Measurements from ENCODE around the gene DNAJA1.
"Not testable (repeated sequence)": the region's sequence is repeated elsewhere in the genome, so short reads cannot be mapped to it uniquely, and the experiment has no call there.

The DNAJA1 gene

DNA sequence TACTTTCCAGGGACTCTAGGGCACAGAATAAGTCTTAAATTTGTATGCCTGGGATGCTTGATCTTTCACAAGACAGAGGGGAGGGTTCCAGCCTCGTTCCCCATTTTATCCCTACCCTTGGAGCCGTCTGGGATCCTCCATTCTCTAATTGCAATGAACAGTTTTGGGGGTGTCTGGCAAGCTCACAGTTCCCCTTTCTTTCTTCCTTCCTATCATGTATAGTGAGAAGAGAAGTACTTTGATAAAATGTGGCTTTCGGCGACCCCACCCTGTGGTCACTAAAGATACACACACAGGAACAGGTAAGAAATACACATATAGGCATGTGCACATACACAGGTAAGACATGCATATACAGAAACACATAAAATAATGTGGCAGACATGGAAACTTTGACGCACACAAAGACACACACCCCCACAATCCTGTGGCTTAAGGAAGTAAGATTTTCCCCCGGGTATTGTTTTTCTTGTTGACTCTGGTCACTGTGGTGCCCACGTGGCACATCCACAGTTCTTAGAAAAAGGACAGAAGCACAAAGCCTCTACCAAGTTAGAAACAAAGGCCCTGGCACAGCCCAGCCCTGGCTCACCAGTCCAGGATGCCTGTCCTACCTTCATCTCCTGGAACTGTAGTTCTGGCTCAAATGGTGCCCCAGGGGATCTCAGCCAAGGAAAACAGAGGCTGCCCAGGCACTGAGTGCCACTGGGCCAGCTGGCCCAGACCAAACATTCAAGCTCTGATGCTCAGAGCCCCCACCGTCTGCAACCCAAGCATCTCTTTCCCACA is 57.7 kb downstream of the DNAJA1 start:
- WGBS (ENCODE audit: extremely low coverage, insufficient coverage, insufficient read length): no CpG with 5 or more reads among the region's 8 CpGs

DNA sequence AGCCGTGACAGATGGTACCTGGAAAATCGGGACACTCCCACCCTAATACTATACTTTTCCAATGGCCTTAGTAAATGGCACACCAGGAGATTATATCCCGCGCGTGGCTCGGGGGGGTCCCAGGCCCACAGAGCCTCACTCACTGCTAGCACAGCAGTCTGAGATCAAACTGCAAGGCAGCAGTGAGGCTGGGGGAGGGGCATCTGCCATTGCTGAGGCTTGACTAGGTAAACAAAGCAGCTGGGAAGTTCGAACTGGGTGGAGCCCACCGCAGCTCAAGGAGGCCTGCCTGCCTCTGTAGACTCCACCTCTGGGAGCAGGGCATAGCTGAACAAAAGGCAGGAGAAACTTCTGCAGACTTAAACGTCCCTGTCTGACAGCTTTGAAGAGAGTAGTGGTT is 60.6 kb downstream of the DNAJA1 start:
- H3K79me2 ChIP-seq (ENCODE audit: control insufficient read depth, insufficient read depth, low read length, poor library complexity); H2BK12ac ChIP-seq (ENCODE audit: low read length); DNase-seq; H4K8ac ChIP-seq (ENCODE audit: low read depth, low read length); H3K27me3 ChIP-seq (ENCODE audit: insufficient read depth, low read length); H2BK5ac ChIP-seq (ENCODE audit: low read depth, low read length, poor library complexity); H4K12ac ChIP-seq (ENCODE audit: low read depth, low read length); H3K23ac ChIP-seq (ENCODE audit: low read length); H3K14ac ChIP-seq (ENCODE audit: low read length); H4K91ac ChIP-seq (ENCODE audit: low read depth, low read length); H3K4me3 ChIP-seq (ENCODE audit: low read depth, low read length); H3K79me1 ChIP-seq (ENCODE audit: low read length); H3K27ac ChIP-seq (ENCODE audit: low read depth, low read length); H3K4me1 ChIP-seq (ENCODE audit: control insufficient read depth in 1 of 2, insufficient read depth in 2 of 2, low read length in 2 of 2); H2AK5ac ChIP-seq (ENCODE audit: low read length); H2BK120ac ChIP-seq (ENCODE audit: insufficient read depth, low read length, poor library complexity); H3K36me3 ChIP-seq (ENCODE audit: control insufficient read depth in 1 of 2, insufficient read depth in 2 of 2, low read length in 2 of 2); H2AFZ ChIP-seq (ENCODE audit: insufficient read depth, low read length, poor library complexity); H3K9me3 ChIP-seq (ENCODE audit: insufficient read depth, low read depth, low read length); H3K9ac ChIP-seq (ENCODE audit: low read length); H3K18ac ChIP-seq (ENCODE audit: low read length); H3K4me2 ChIP-seq (ENCODE audit: low read length); H3K4ac ChIP-seq (ENCODE audit: low read depth, low read length): not testable (repeated sequence)
- no CpG with 5 or more reads among the region's 9 CpGs for WGBS (ENCODE audit: extremely low coverage, insufficient coverage, insufficient read length)

More for the DNA sequence above, 57.7 kb downstream of the DNAJA1 start:
- Histone ChIP-seq H3K4me3 (ENCODE audit: low read depth, low read length) (no peak overlapping the region), H4K91ac (ENCODE audit: low read depth, low read length) (no peak overlapping the region), H3K27me3 (ENCODE audit: insufficient read depth, low read length) (no peaks in the 10 kb centered on the region), H3K9ac (ENCODE audit: low read length) (peak overlapping the region; percentile 2), H3K4me2 (ENCODE audit: low read length) (no peak overlapping the region), H3K9me3 (ENCODE audit: insufficient read depth, low read depth, low read length) (no peaks in the 10 kb centered on the region), H4K12ac (ENCODE audit: low read depth, low read length) (no peak overlapping the region), H3K36me3 (ENCODE audit: control insufficient read depth in 1 of 2, insufficient read depth in 2 of 2, low read length in 2 of 2) (no peaks in the 10 kb centered on the region), H2AK5ac (ENCODE audit: low read length) (no peak overlapping the region), H3K79me1 (ENCODE audit: low read length) (no peaks in the 10 kb centered on the region), H2BK12ac (ENCODE audit: low read length) (no peak overlapping the region), H4K8ac (ENCODE audit: low read depth, low read length) (no peak overlapping the region), H3K4me1 (ENCODE audit: control insufficient read depth in 1 of 2, insufficient read depth in 2 of 2, low read length in 2 of 2) (no peaks in the 10 kb centered on the region), H3K18ac (ENCODE audit: low read length) (no peak overlapping the region), H2BK120ac (ENCODE audit: insufficient read depth, low read length, poor library complexity) (no peak overlapping the region), H3K4ac (ENCODE audit: low read depth, low read length) (no peak overlapping the region), H3K23ac (ENCODE audit: low read length) (no peak overlapping the region), H3K14ac (ENCODE audit: low read length) (no peak overlapping the region), H2BK5ac (ENCODE audit: low read depth, low read length, poor library complexity) (no peak overlapping the region), H3K27ac (ENCODE audit: low read depth, low read length) (no peak overlapping the region), H3K79me2 (ENCODE audit: control insufficient read depth, insufficient read depth, low read length, poor library complexity) (no peaks in the 10 kb centered on the region), H2AFZ (ENCODE audit: insufficient read depth, low read length, poor library complexity) (no peak overlapping the region)
- DNase-seq: no peak
